H9 (cell line): ENCODE results near the gene MGAT5. TPM values are rescaled to one million over a fixed set of nuclear protein-coding genes. Genes with fewer than 3 reads are reported as not detected.

Experiments used
- DNase-seq: peaks from one replicate; pipeline ENCODE4 v3.0.0-alpha.2; 2017
- H2AFZ ChIP-seq: one replicate; pipeline ENCODE4 v1.6.1; 2013; ENCODE audit warnings: mild to moderate bottlenecking, low read length, control low read depth, moderate library complexity
- H2AK5ac ChIP-seq: 2 replicates; pipeline ENCODE4 v1.6.1; 2013; ENCODE audit warnings: low read length, control low read depth, mixed read lengths; ENCODE audit not compliant: insufficient read length
- H2BK120ac ChIP-seq: one replicate; pipeline ENCODE4 v1.6.1; 2013; ENCODE audit warnings: low read depth, mild to moderate bottlenecking, low read length, control low read depth, inconsistent platforms; ENCODE audit not compliant: poor library complexity, severe bottlenecking
- H2BK12ac ChIP-seq: 2 replicates; pipeline ENCODE4 v1.6.1; 2013; ENCODE audit warnings: low read length, control low read depth, mixed read lengths, low read depth; ENCODE audit not compliant: insufficient read length
- H2BK15ac ChIP-seq: 2 replicates; pipeline ENCODE4 v1.6.1; 2013; ENCODE audit warnings: low read depth, low read length, control low read depth
- H2BK20ac ChIP-seq: one replicate; pipeline ENCODE4 v1.6.1; 2013; ENCODE audit warnings: low read depth, mild to moderate bottlenecking, low read length, control low read depth, inconsistent platforms; ENCODE audit not compliant: poor library complexity, severe bottlenecking
- H2BK5ac ChIP-seq: 2 replicates; pipeline ENCODE4 v1.6.1; 2013; ENCODE audit warnings: low read length, control low read depth, mixed read lengths; ENCODE audit not compliant: insufficient read length
- H3K14ac ChIP-seq: 2 replicates; pipeline ENCODE4 v1.6.1; 2013; ENCODE audit warnings: low read length, control low read depth; ENCODE audit not compliant: insufficient read depth
- H3K18ac ChIP-seq: 2 replicates; pipeline ENCODE4 v1.6.1; 2013; ENCODE audit warnings: low read depth, mild to moderate bottlenecking, mixed read lengths, low read length, control low read depth; ENCODE audit not compliant: insufficient read length
- H3K23ac ChIP-seq: 2 replicates; pipeline ENCODE4 v1.6.1; 2013; ENCODE audit warnings: low read length, control low read depth, mixed read lengths, low read depth; ENCODE audit not compliant: insufficient read length
- H3K23me2 ChIP-seq: 2 replicates; pipeline ENCODE4 v1.6.1; 2013; ENCODE audit warnings: low read depth, mild to moderate bottlenecking, mixed read lengths, low read length, control low read depth; ENCODE audit not compliant: insufficient read length, poor library complexity, severe bottlenecking
- H3K27ac ChIP-seq: 2 replicates; pipeline ENCODE4 v1.5.1; 2013; ENCODE audit warnings: low read length, control low read depth, mixed read lengths, low read depth; ENCODE audit not compliant: insufficient read length
- H3K27me3 ChIP-seq: 2 replicates; pipeline ENCODE4 v1.6.1; 2013; ENCODE audit warnings: low read length, control low read depth, inconsistent platforms; ENCODE audit not compliant: insufficient read depth
- H3K4ac ChIP-seq: 2 replicates; pipeline ENCODE4 v1.6.1; 2013; ENCODE audit warnings: low read depth, mild to moderate bottlenecking, control low read depth, inconsistent platforms, low read length, moderate library complexity
- H3K4me1 ChIP-seq: 2 replicates; pipeline ENCODE4 v1.6.1; 2013; ENCODE audit warnings: low read length, control low read depth, inconsistent platforms; ENCODE audit not compliant: insufficient read depth
- H3K4me2 ChIP-seq: 2 replicates; pipeline ENCODE4 v1.6.1; 2013; ENCODE audit warnings: low read length, control low read depth, mixed read lengths; ENCODE audit not compliant: insufficient read length, insufficient read depth
- H3K56ac ChIP-seq: 2 replicates; pipeline ENCODE4 v1.6.1; 2013; ENCODE audit warnings: low read depth, mild to moderate bottlenecking, mixed read lengths, low read length, control low read depth; ENCODE audit not compliant: insufficient read length
- H3K79me1 ChIP-seq: 2 replicates; pipeline ENCODE4 v1.6.1; 2013; ENCODE audit warnings: low read depth, mild to moderate bottlenecking, moderate library complexity, low read length, control low read depth, inconsistent platforms; ENCODE audit not compliant: insufficient read depth, poor library complexity, severe bottlenecking
- H3K79me2 ChIP-seq: 2 replicates; pipeline ENCODE4 v1.6.1; 2013; ENCODE audit warnings: low read length, control low read depth, inconsistent platforms; ENCODE audit not compliant: insufficient read depth
- H3K9ac ChIP-seq: 2 replicates; pipeline ENCODE4 v1.6.1; 2013; ENCODE audit warnings: low read length, control low read depth, mixed read lengths; ENCODE audit not compliant: insufficient read length; ENCODE audit errors: extremely low read depth
- H3K9me3 ChIP-seq: one replicate; pipeline ENCODE4 v1.6.1; 2013; ENCODE audit warnings: low read depth, low read length, inconsistent platforms; ENCODE audit not compliant: control insufficient read depth
- H3T11ph ChIP-seq: one replicate; pipeline ENCODE4 v1.6.1; 2013; ENCODE audit warnings: mild to moderate bottlenecking, low read length, control low read depth, inconsistent platforms
- H4K20me1 ChIP-seq: one replicate; pipeline ENCODE4 v1.6.1; 2013; ENCODE audit not compliant: control insufficient read depth, insufficient read length, insufficient read depth
- H4K5ac ChIP-seq: 2 replicates; pipeline ENCODE4 v1.6.1; 2013; ENCODE audit warnings: low read depth, mild to moderate bottlenecking, mixed read lengths, low read length, control low read depth; ENCODE audit not compliant: insufficient read length
- H4K8ac ChIP-seq: replicated peaks from 2 replicates; pipeline ENCODE4 v1.6.1; 2013; ENCODE audit warnings: low read length, control low read depth, mixed read lengths, low read depth; ENCODE audit not compliant: insufficient read length
- H4K91ac ChIP-seq: 2 replicates; pipeline ENCODE4 v1.6.1; 2013; ENCODE audit warnings: low read depth, mild to moderate bottlenecking, moderate library complexity, mixed read lengths, low read length, control low read depth; ENCODE audit not compliant: insufficient read length
- H3K27ac Mint-ChIP-seq, 3 experiments: 2 replicates in 2 of 3; 3 replicates in 1 of 3; pipeline ENCODE4 v1.8.0; 2020 to 2021; ENCODE audit warnings: mixed read lengths in 3 of 3, mild to moderate bottlenecking in 1 of 3, moderate library complexity in 1 of 3
- H3K27me3 Mint-ChIP-seq: 2 replicates; pipeline ENCODE4 v1.8.0; 2021; ENCODE audit warnings: low read depth, mild to moderate bottlenecking, moderate library complexity, mixed read lengths
- H3K36me3 Mint-ChIP-seq, 3 experiments: 2 replicates in 2 of 3; 3 replicates in 1 of 3; pipeline ENCODE4 v1.8.0; 2020 to 2021; ENCODE audit warnings: low read depth in 3 of 3, mixed read lengths in 3 of 3; ENCODE audit not compliant: insufficient read depth in 1 of 3
- H3K4me1 Mint-ChIP-seq, 2 experiments: 2 replicates each; pipeline ENCODE4 v1.8.0; 2020; ENCODE audit warnings: mixed read lengths in 2 of 2
- H3K4me3 Mint-ChIP-seq, 2 experiments: 2 replicates in 1 of 2; 3 replicates in 1 of 2; pipeline ENCODE4 v1.8.0; 2020 to 2021; ENCODE audit warnings: mild to moderate bottlenecking in 2 of 2, mixed read lengths in 2 of 2, moderate library complexity in 1 of 2
- H3K9me3 Mint-ChIP-seq, 2 experiments: 2 replicates in 1 of 2; 3 replicates in 1 of 2; pipeline ENCODE4 v1.8.0; 2020; ENCODE audit warnings: mild to moderate bottlenecking in 2 of 2, mixed read lengths in 2 of 2, moderate library complexity in 1 of 2
- CTCF ChIP-seq: fragments of 200-600 bp; sonication (generic); conservative IDR thresholded peaks from 3 replicates; pipeline ENCODE4 v1.8.0; 2021; ENCODE audit warnings: antibody characterized with exemption, mild to moderate bottlenecking
- WGBS: extraction: QIAGEN DNeasy Blood & Tissue Kit; methylation state at CpG from one replicate; pipeline ENCODE4 v1.1.7; 2013; ENCODE audit warnings: missing lambda C conversion rate, low lambda C conversion rate, mixed read lengths; ENCODE audit not compliant: insufficient read length; ENCODE audit errors: extremely low coverage; 5-methylcytosine and 5-hydroxymethylcytosine counted together
- total RNA-seq: library from RNA; stranded (reverse); gene quantifications from 2 replicates; pipeline ENCODE4 v1.2.1, GENCODE V29; 2021

The MGAT5 gene
- total RNA-seq, 1 experiment from 2014 or later: 25.7 TPM

- no peak overlapping the region for H2BK15ac ChIP-seq
- H2AFZ ChIP-seq: no peak overlapping the region
- Mint-ChIP-seq H3K36me3 (peaks cover 4 to 5% (median 4%) of the 10 kb centered on the region in 3 experiments; a peak in 5 of 7 replicates), H3K27ac (0 out of 7 replicates have a peak overlapping the region, but pooled peaks of 1 of the 3 experiments have one; percentile 31), H3K4me3 (no peak overlapping the region), H3K27me3 (no peaks in the 10 kb centered on the region; the same call in 1 of the 2 replicates), H3K9me3 (no peaks in the 10 kb centered on the region), H3K4me1 (peaks cover 11% of the 10 kb centered on the region in 2 experiments)
- TF ChIP-seq CTCF: no peak
- H4K8ac ChIP-seq: no peak overlapping the region
- H3K18ac ChIP-seq: no peak overlapping the region
- no peak overlapping the region for H3K56ac ChIP-seq
- no peak overlapping the region for H4K5ac ChIP-seq
- H3K27ac ChIP-seq: no peak overlapping the region
- no peak overlapping the region for H2BK12ac ChIP-seq
- no peak overlapping the region for H3K4ac ChIP-seq
- DNase-seq: no peak
- H3K27me3 ChIP-seq: no peaks in the 10 kb centered on the region
- no peak overlapping the region for H4K91ac ChIP-seq
- no peaks in the 10 kb centered on the region for H3K79me2 ChIP-seq
- no peaks in the 10 kb centered on the region for H4K20me1 ChIP-seq
- H3K23me2 ChIP-seq: no peaks in the 10 kb centered on the region
- no peak overlapping the region for H2AK5ac ChIP-seq
- H3K9ac ChIP-seq: no peak overlapping the region
- H3K9me3 ChIP-seq: no peaks in the 10 kb centered on the region
- WGBS: no CpG with 5 or more reads among the region's 3 CpGs
- no peak overlapping the region for H2BK5ac ChIP-seq
- no peak overlapping the region for H3K4me2 ChIP-seq
- no peak overlapping the region for H3K14ac ChIP-seq
- no peak overlapping the region for H3K23ac ChIP-seq
- no peaks in the 10 kb centered on the region for H3K4me1 ChIP-seq
- no peaks in the 10 kb centered on the region for H3K79me1 ChIP-seq
- H3T11ph ChIP-seq: no peak overlapping the region
- H2BK20ac ChIP-seq: no peak overlapping the region
- no peak overlapping the region for H2BK120ac ChIP-seq
Measured at GRCh38 chr2:134408386-134408785, 154.5 kb downstream of the MGAT5 start.
